DMS 273 treated with DMSO at 0.1 percent for 48 hours (cell line): ENCODE data around the gene SLC22A3.
"Not testable (repeated sequence)": the region's sequence is repeated elsewhere in the genome, so short reads cannot be mapped to it uniquely, and the experiment has no call there.

ENCODE experiments used
- DNase-seq: peaks from one replicate; lab custom pipeline; 2025; lab: John Stamatoyannopoulos, UW

The SLC22A3 gene

DNA sequence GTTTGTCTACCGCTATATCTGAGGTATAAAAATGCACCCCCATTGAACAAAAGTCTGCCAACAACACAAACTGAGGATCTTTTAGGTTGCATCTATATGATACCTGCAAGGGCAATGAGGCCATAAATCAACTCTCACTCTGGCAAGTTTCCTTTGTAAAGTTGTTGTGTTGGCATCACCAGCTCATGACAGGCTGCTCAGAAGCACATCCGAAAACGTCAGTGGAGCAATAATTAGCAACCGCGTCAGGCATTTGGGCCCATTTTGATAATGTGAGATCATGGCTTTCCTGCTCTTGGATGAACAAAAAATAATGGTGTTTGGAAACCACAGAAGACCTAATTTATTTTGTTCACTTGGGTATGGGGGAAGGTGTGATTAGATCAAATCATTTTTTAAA, 12.0 kb upstream of the SLC22A3 start:
- no peak for DNase-seq

GRCh38 chr6:160337301-160337700, 10.9 kb upstream of the SLC22A3 start:
- no peak for DNase-seq

GRCh38 chr6:160337991-160338390, 10.2 kb upstream of the SLC22A3 start:
- no peak for DNase-seq

DNA sequence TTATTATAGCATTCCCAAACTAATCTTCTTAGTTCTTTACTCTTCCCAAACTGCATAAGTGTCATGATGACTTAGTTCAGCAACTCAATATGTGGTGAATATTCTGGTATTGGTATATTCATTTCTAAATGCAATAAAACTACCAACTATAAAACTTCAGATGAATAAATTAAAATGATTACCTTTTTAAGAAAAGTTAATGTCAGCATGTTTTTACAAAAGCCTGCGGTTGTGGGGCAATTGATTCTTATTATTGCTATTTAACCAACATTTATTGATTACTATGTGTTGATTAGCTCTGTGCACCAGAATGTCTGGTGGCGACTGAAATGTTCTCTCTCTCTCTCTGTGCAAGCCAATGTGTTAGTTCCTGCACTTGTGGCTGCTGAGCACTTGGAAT, 5.0 kb upstream of the SLC22A3 start:
- no peak for DNase-seq

GRCh38 chr6:160344271-160344670, 3.9 kb upstream of the SLC22A3 start:
- no peak for DNase-seq

GRCh38 chr6:160347259-160348222, 637 bp upstream of the SLC22A3 start:
- no peak for DNase-seq

- DNase-seq: no peak
These were observed 853 bp downstream of the SLC22A3 start for GRCh38 chr6:160349020-160349441.

DNA sequence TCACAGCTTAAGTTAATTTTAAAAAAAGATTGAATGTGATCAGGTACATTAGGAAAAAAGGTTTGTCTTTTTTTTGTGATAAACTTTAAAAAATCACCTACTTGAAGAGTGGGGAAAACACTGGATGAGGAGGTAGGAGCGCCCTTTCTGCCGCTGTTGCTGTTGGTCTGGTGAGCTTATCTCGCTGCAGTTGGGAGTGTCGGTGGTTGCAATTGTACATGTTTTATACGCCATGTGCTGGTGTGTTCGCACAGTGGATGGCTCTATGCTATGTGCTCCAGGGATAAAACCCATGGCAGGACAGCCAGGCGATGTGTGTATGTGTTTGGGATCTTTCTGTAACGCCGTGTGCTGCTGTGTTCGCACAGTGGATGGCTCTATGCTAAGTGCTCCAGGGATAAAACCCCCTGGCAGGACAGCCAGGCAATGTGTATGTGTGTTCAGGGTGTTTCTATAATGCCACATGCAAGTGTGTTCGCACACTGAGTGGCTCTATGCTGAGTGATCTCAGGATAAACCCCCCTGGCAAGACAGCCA, 1.7 kb downstream of the SLC22A3 start:
- no peak for DNase-seq

GRCh38 chr6:160353950-160354496, 5.8 kb downstream of the SLC22A3 start:
- no peak for DNase-seq

- no peak for DNase-seq
These were observed 6.8 kb downstream of the SLC22A3 start for GRCh38 chr6:160355001-160355400.

GRCh38 chr6:160356074-160356744, 8.0 kb downstream of the SLC22A3 start:
- DNase-seq: no peak

GRCh38 chr6:160357088-160357487, 8.9 kb downstream of the SLC22A3 start:
- DNase-seq: no peak

DNA sequence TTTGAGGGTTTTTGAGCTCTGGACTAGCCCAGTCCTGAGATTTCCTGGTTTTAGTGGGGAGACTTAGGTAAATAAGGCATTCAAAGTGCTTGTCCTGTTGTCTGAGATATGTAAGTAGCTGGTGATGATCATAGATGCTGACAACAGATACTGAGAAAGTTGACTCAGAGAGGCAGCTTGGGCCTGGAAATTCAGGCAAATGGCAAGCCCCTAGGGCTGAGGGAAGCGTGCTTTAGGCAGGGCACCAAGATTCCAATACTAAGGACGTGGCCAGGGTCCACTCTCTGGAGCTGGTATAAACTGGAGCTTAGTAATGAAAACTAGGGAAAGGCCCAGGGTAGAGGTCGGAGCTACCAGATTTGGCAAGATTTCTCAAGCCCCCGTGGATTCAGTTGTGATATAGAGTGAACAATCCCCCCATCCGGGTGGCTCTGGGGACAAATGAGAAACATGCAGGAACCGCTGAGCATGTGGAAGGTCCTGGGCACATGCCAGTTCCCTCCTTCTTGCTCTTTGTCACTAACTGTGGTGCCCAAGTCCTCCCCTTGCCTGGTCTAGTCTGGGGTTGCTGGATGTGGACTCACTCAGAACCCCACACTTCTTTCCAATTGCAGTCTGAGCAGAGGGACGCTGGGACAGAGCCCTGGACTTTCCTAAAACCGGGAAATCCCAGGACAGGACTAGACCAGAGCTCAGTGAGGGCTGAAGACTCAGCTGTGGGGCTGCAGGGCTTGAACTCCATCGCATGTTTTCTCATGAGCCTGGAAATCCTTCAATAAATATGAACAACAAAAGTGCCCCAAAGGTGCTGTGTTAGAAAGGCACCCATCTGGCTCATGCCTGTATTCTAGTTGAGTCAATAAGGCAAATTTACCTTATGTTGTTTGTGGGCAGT, 10.3 kb downstream of the SLC22A3 start:
- DNase-seq: no peak

GRCh38 chr6:160360955-160361354, 12.8 kb downstream of the SLC22A3 start:
- DNase-seq: no peak

DNA sequence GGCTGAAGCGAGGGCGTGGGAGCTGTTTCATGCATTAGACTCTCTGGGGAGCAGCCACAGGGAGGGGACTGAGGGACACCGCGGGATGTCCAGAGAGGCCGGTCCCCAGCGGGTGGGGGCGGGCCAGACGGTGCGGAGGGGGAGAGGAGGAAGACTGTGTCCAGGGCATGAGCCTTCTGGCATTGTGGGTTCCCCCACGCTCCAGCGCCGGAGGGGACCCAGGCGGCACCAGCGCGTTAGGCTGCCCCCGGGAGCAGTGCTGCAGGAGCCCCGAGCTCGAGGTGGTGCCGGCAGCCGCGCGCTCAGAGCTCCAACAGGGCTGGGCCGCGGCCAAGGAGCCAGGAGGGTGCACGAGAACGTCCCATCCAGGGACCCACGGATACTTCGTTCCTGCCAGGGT, 14.4 kb downstream of the SLC22A3 start:
- no peak for DNase-seq

- no peak for DNase-seq
These were observed 15.1 kb downstream of the SLC22A3 start for GRCh38 chr6:160363016-160363996.

DNA sequence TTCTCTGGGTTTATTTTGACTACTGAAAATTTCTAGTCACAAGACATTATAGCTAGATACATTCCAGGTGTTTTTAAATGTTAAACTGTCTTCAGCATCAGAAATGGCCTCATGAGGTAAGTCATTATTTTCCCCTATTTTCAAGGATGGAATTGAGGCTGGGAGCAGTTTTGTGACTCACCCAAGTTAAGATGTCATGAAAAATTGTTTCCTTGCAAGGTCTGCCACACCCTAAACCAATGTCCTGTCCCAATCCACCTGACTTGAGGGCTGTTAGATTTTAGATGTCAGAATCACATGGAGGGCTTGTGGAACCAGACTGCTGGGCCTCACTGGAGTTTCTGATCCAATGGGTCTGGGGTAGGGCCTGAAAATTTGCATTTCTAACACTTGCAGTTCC, 16.9 kb downstream of the SLC22A3 start:
- DNase-seq: no peak

DNA sequence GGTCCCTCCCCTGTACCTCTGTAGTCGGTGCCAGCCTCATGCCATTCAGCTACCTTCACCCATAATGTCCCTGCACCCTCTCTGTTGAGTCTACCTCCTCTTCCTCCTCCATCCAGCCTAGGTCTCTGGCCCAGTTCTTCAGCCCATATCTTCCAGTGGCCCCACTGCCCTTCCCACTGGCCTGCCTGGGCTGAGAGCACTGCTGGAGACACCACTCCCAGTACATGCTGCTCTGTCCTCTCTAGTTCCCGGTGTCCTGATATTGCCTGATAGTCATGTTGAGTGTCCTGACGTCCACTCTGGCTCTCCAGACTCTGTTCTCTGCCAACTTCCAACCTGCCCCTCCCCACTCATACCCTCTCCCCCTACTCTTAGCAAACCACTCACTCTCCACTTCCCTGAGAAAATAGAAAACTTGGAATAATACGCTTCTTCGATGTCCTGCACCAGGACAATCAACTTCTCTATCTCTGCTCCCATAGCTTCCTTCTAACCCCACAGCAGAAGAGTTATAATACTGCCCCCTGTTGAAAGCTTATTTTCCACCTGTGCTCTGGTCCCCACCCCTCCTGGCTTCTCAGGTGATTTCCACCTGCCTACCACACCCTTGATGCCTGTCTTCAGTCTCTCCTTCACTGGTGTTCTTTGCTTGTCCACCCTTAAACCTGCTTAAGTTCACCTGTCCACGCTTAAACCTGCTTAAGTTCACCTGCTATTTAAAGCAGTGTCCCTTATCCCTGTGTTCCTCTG, 19.8 kb downstream of the SLC22A3 start:
- no peak for DNase-seq

DNA sequence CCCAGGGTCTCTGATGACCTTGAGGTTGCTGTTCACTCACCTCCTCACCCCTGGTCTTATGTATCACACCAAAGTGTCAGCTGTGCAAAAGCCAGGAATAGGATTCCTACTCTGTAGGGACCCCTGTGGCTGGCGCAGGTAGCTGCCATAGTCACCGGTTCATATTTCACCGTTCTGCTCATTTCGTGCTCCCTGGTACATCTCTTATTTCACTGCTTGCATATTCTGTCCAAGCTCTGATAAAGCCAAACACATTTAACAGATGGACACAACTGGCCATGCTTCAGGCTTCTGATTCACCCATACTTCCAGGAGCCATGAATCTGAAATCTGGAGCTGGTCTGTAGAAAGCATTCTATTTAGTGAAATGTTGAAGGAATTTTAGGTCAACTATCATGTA, 20.5 kb downstream of the SLC22A3 start:
- no peak for DNase-seq

DNA sequence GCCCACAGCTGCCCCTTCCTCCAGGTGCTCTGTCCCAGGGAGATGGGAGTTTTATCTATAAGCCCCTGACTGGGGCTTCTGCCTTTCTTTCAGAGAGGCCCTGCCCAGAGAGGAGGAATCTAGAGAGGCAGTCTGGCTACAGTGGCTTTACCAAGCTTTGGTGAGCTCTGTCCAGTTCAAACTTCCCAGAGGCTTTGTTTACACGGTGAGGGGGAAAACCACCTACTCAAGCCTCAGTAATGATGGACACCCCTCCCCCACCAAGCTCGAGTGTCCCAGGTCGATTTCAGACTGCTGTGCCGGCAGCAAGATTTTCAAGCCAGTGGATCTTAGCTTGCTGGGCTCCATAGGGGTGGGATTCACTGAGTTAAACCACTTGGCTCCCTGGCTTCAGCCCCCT, 25.4 kb downstream of the SLC22A3 start:
- DNase-seq: not testable (repeated sequence)
